Stimulated activated CD4-positive, alpha-beta T cell treated with anti-CD3 and anti-CD28 coated beads, Interleukin-2, amount 100 ng/mL, for 24 hours (primary cell): ENCODE results near the gene C22orf23.
A peak's percentile ranks its signal among the peaks of the same experiment; 100 is the strongest.
"Not testable (repeated sequence)": the region's sequence is repeated elsewhere in the genome, so short reads cannot be mapped to it uniquely, and the experiment has no call there.

Experiments
- DNase-seq, 2 donors: peaks; one replicate each; pipeline ENCODE4 v3.0.0-alpha.2; 2020

Gene C22orf23

DNA sequence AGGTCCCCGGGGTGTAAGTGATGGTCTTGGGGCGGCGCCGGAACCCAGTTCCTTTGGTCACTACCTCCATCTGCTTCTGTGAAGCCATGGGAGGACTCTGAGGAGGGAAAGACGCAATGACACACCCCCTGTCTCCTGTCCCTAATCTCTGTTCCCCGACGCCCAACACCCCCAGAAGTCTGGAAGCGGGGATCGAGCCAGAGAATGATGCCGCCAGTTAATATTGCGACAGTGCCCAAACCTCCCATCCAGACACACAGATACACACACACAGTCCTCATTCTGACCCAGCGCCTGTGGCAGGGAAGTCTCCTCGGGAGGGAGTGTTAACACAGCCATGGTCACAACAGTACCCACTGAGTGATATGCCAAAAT is 352 bp downstream of the C22orf23 start:
- DNase-seq, result no peak

GRCh38 chr22:37952629-37953028 is 772 bp downstream of the C22orf23 start:
- not testable (repeated sequence) for DNase-seq

DNA sequence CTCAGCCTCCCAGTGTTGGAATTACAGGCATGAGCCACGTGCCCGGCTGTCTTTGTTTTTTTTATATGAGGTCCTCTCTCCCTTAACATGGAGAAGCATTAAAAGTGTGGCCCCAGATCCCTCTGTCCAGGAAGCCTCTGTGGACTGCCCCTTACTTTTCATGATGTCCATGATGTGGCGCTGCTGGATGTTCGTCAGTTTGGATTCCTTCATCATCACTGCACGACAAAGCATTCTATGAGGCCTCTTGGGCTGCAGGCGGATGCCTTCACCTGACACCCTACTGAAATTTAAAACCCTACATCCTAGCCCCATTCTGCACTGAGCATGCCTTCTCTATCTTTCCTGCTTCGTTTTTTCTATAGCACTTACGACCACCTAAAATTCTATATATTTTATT is 2.1 kb downstream of the C22orf23 start:
- no peak for DNase-seq

- DNase-seq, result not testable (repeated sequence)
Observed at GRCh38 chr22:37947142-37947795, 6.1 kb downstream of the C22orf23 start.

GRCh38 chr22:37944423-37944822 is 9.0 kb downstream of the C22orf23 start:
- DNase-seq, result not testable (repeated sequence)

GRCh38 chr22:37943825-37944198 is 9.6 kb downstream of the C22orf23 start:
- DNase-seq, result no peak

GRCh38 chr22:37943136-37943824 is 10.1 kb downstream of the C22orf23 start:
- no peak for DNase-seq

GRCh38 chr22:37942133-37942532 is 11.3 kb downstream of the C22orf23 start:
- no peak for DNase-seq

DNA sequence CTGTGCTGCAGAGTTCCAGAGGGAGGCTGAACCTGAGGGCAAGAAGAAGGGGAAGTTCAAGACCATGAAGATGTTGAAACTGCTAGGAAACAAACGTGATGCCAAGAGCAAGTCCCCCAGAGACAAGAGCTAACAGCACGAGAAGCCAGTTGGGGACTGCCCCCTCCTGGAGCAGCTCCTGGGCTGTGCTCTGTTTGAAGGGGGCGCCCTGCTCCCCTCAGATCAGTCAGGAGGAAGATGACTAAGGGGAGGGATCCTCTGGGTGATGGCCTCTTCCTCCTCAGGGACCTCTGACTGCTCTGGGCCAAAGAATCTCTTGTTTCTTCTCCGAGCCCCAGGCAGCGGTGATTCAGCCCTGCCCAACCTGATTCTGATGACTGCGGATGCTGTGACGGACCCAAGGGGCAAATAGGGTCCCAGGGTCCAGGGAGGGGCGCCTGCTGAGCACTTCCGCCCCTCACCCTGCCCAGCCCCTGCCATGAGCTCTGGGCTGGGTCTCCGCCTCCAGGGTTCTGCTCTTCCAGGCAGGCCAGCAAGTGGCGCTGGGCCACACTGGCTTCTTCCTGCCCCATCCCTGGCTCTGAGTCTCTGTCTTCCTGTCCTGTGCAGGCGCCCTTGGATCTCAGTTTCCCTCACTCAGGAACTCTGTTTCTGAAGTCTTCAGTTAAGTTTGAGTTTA is 12.6 kb downstream of the C22orf23 start:
- DNase-seq, result no peak

GRCh38 chr22:37933711-37934376 is 19.6 kb downstream of the C22orf23 start:
- peak; percentile 83 to 92 for DNase-seq

DNA sequence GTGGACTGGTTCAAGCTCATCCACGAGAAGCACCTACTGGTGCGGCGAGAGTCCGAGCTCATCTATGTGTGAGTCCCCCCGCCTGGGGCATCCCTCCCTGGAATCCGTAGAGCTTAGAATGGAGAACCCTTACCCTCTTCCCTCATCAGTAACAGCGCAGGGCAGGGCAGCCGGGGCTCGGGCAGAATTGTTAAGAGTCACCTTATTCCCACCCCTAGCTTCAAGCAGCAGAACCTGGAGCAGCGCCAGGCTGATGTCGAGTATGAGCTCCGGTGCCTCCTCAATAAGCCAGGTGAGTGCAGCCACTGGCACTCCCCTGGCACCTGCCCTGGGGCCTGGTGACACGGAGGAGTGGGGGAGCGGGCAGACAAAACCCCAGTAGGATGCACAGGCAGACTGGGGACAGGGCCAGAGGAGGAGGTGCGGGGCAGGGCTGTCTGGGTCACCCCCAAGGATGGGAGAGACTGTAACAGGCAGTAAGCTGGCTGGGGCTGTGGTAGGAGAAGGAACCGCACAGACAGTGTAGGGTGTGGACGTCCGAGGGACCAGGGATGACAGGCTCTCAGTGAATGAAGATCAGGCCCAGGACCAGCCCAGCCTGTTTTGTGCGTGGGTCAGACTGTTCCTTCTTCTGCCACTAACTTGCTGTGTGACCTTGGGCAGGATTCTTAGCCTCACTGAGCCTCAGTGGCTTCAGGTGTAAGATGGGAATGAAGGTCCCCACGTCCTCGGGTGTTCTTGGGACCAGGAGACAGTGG is 20.4 kb downstream of the C22orf23 start:
- no peak for DNase-seq

DNA sequence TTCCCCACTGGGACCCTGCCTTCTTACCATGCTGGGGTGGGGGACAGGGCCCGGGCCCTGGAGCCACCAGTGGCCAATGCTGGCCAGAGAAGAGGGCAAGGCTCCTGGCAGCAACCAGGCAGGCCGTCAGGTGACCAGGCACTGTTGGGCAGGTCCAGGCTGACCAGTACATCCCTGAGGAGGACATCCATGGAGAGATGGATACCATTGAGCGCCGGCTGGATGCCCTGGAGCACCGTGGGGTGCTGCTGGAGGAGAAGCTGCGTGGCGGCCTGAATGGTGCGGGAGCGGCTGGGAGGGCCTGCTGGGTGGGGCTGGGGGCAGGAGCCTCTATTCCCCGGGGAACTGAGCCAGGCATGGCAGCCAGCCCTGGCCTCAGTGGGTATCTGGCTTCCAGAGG is 21.0 kb downstream of the C22orf23 start:
- DNase-seq, result no peak

DNA sequence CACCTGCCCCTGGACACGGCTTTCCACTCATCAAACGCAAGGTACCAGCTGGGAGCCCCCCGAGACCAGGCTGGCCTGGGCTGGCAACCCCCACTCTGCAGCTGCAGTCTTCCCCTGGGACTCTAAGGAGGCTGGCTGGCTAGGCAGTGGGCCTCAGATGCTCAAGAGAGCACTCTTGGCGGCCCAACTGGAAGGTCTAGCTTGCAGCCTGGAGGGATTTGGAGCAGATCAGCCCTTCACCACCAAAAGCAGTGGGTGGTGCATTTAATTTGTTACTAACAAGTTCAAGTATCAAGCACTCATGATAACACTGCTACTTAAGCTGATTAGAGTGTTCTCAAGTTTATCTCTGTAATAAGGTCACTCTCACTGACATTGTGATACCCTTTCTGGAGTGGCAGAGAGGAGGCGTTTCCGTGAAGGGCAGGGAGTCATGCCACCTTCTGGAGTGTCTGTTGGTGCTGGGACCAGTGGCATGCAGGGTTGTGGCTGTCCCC is 21.5 kb downstream of the C22orf23 start:
- no peak for DNase-seq

- no peak for DNase-seq
Observed at GRCh38 chr22:37930952-37931440, 22.4 kb downstream of the C22orf23 start.

DNA sequence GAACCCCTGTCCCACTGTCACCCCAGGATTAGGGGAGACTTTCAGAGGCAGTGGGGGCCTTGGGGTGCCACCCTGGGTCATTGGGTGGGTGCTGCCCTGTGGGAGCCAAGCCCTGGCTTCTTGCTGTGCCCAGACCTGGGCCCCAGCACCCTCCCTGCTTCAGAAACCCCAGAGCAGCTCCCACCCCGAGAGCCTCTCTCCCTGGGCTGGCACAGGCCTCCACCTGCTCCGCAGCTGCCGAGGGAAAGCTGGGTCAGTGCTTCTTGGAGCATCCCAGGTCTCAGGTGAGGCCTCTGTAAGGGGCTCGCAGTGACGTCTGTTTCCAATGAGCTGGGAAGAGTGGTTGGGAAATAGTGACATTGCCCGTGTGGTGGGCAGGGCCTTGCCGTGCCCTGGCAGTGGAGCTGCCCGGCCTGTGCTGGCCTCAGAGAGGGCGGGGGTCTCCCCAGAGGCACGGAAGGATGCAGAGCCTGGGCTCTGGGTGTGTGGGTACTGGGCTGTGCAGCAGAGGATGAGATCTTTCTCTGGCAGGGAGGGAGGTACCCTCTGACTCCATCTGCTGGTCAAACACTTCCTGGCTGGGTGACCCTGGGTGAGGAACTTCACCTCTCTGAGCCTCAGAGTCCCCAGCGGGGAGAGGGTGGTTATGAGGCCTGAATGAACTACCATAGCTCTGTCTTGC is 23.0 kb downstream of the C22orf23 start:
- DNase-seq, result no peak

GRCh38 chr22:37929390-37929789 is 24.0 kb downstream of the C22orf23 start:
- DNase-seq, result no peak

DNA sequence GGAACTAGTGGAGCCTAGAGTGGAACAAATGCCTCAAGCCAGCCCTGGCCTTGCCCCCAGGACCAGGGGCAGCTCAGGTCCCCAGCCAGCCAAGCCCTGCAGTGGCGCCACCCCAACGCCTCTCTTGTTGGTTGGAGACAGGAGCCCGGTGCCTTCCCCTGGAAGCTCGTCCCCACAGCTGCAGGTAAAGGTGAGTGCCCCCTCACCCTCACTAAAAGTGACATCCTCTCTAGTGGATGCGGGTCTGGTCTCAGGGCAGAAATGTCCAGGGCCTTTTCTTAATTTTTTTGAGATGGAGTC is 25.8 kb downstream of the C22orf23 start:
- no peak for DNase-seq

- no peak for DNase-seq
Observed at GRCh38 chr22:37926771-37927636, 26.4 kb downstream of the C22orf23 start.

DNA sequence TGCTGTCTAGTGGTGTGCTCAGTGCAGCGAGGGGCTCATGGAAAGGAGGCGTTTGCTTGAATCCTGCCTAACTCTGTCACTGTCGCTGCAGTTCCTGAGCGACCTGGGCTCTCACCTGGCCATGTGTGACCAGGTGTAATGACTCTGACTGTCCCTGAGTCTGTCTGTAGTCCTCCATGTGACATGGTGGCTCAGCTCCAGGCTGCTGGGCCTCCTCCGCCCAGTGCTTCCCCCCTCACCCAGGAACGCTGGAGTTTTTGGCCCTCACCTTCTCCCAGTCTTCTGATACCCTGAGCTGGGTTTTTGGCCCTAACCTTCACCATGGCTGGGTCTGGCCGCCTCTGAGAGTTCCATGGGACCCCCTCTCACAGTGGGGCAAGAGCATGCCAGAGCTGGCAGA is 27.0 kb downstream of the C22orf23 start:
- no peak for DNase-seq

DNA sequence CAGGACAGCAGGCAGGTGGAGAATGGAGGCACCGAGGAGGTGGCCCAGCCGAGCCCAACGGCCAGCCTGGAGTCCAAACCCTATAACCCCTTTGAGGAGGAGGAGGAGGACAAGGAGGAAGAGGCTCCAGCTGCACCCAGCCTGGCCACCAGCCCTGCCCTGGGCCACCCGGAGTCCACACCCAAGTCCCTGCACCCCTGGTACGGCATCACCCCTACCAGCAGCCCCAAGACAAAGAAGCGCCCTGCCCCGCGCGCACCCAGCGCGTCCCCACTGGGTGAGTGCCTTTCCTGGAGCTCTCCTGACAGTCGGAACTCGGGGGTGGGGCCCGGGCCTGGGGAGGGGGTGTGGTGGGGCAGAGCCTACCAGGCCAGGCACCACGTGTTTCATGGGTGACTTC is 27.6 kb downstream of the C22orf23 start:
- DNase-seq, result no peak

- DNase-seq, result no peak
Observed at GRCh38 chr22:37925330-37925729, 28.1 kb downstream of the C22orf23 start.
